Measurements from ENCODE around the gene IFITM10. TPM values are rescaled to one million over a fixed set of nuclear protein-coding genes. Genes with fewer than 3 reads are reported as not detected.

IFITM10 gene
- total and polyA plus RNA-seq, 9 of the 15 experiments (the other 6 are each of a cell fraction or from before 2014, with no cell fraction given) = 0.08 to 0.13 (median 0.09) TPM; not detected in 6

DNA sequence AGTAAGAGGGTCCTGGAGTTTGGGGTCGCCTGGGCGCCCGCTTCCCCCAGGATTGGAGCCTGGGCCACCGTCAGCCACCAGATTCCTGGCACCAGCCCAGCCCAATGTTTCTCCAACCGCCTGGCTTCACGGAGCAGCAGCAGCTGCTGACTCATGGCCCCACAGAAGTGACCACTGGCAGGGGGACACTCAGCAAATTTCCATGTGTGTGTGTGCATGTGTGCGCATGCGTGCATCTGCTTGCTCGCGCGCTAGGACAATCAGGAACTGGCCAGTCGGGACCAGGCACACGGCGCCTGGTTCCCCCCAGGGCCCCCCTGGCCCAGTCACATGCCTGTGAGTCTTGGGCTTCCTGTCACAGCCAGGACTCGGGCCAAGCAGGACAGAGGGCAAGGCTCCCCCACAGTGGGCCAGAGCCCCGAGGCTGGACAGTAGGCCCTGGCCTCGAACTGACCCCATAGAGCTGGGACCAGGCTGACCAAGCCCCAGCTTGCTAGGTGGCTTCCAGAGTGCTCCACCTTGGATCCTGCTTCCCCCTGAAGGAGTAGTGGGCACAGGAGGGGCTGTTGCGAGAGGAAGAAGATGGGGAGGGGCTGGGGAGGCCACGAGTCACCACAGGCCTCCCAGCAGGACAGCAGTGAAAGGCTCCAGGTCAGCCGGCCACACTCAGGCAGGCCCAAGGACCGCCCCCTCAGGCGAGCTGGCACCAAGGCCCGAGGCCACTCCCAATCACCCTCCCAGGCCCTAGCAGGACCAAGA, 10.1 kb upstream of the IFITM10 start (continued):
- no peak for TF ChIP-seq U2AF2 (optimal IDR thresholded peaks at IDR 0.05; ENCODE audit: low read depth, low read length)
- TF ChIP-seq TBP (optimal IDR thresholded peaks at IDR 0.05; ENCODE audit: low read depth, low read length) = no peak
- TF ChIP-seq TFE3 (CRISPR knock-in tag; IDR thresholded peaks at IDR 0.05) = no peak
- no peak for TF ChIP-seq TEAD1 (CRISPR knock-in tag; IDR thresholded peaks at IDR 0.05)
- TF ChIP-seq SOX6 (IDR thresholded peaks at IDR 0.05) = no peak
- no peak for TF ChIP-seq ZNF785 (CRISPR knock-in tag; IDR thresholded peaks at IDR 0.05)
- no peak for TF ChIP-seq SIN3B (IDR thresholded peaks at IDR 0.05; ENCODE audit: low read depth)
- TF ChIP-seq ZNF174 (CRISPR knock-in tag; IDR thresholded peaks at IDR 0.05) = no peak
- TF ChIP-seq KDM5B (IDR thresholded peaks at IDR 0.05; ENCODE audit: insufficient replicate concordance, low read depth, low read length) = no peak
- TF ChIP-seq, protein P1, sequence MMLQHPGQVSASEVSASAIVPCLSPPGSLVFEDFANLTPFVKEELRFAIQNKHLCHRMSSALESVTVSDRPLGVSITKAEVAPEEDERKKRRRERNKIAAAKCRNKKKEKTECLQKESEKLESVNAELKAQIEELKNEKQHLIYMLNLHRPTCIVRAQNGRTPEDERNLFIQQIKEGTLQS (IDR thresholded peaks at IDR 0.05) = peak; percentile 46; the same call in 1 of the 2 replicates
- TF ChIP-seq, protein P1 (CRISPR knock-in tag; conservative IDR thresholded peaks at IDR 0.05) = no peak
- TF ChIP-seq ZNF583 (CRISPR knock-in tag; IDR thresholded peaks at IDR 0.05) = no peak
- no peak for TF ChIP-seq EP300 (IDR thresholded peaks at IDR 0.05; ENCODE audit: low read length)
- no peak for TF ChIP-seq ZFP91 (CRISPR knock-in tag; IDR thresholded peaks at IDR 0.05)
- TF ChIP-seq CCNT2 (IDR thresholded peaks at IDR 0.05; ENCODE audit: borderline replicate concordance, extremely low read depth, insufficient read length, low read depth, low read length) = peak; percentile 41
- TF ChIP-seq TRIM28 (IDR thresholded peaks at IDR 0.05) = no peak
- TF ChIP-seq NR3C1 (CRISPR knock-in tag; IDR thresholded peaks at IDR 0.05) = no peak
- peak; percentile 90 for TF ChIP-seq BACH1 (tag; IDR thresholded peaks at IDR 0.05)
- no peak for TF ChIP-seq ARID3A (IDR thresholded peaks at IDR 0.05; ENCODE audit: borderline replicate concordance, low read depth, low read length)
- TF ChIP-seq FOXP1 (CRISPR knock-in tag; IDR thresholded peaks at IDR 0.05) = no peak
- peak; percentile 55; the same call in 1 of the 2 replicates for TF ChIP-seq L3MBTL2 (IDR thresholded peaks at IDR 0.05)
- no peak for TF ChIP-seq ZNF239 (CRISPR knock-in tag; IDR thresholded peaks at IDR 0.05)
- no peak for TF ChIP-seq NR4A1 (CRISPR knock-in tag; IDR thresholded peaks at IDR 0.05)
- no peak for TF ChIP-seq NR4A1 (tag; IDR thresholded peaks at IDR 0.05)

All from K562 (cell line).